ENCODE results near the gene SCP2D1. TPM values are rescaled to one million over a fixed set of nuclear protein-coding genes. Genes with fewer than 3 reads are reported as not detected.

Gene SCP2D1
- total RNA-seq, 1 donor from 2014 or later = not detected

- intact Hi-C loops (cut with micrococcal nuclease) = no loop called here
- H3K9me3 Mint-ChIP-seq = peaks cover 2% of the 10 kb centered on the region
- peaks cover 21% of the 10 kb centered on the region for H3K27me3 Mint-ChIP-seq
- no peak for ATAC-seq (ENCODE audit: low read depth)
- H3K27ac Mint-ChIP-seq = no peak overlapping the region
- H3K36me3 Mint-ChIP-seq (ENCODE audit: low read depth) = no peaks in the 10 kb centered on the region
- no peak for DNase-seq
- TF ChIP-seq, protein P1, sequence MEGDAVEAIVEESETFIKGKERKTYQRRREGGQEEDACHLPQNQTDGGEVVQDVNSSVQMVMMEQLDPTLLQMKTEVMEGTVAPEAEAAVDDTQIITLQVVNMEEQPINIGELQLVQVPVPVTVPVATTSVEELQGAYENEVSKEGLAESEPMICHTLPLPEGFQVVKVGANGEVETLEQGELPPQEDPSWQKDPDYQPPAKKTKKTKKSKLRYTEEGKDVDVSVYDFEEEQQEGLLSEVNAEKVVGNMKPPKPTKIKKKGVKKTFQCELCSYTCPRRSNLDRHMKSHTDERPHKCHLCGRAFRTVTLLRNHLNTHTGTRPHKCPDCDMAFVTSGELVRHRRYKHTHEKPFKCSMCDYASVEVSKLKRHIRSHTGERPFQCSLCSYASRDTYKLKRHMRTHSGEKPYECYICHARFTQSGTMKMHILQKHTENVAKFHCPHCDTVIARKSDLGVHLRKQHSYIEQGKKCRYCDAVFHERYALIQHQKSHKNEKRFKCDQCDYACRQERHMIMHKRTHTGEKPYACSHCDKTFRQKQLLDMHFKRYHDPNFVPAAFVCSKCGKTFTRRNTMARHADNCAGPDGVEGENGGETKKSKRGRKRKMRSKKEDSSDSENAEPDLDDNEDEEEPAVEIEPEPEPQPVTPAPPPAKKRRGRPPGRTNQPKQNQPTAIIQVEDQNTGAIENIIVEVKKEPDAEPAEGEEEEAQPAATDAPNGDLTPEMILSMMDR (IDR thresholded peaks at IDR 0.05) = no peak
- ChIA-PET CTCF (no interaction called here), POLR2A (no interaction called here)
- no peaks in the 10 kb centered on the region for H3K4me1 Mint-ChIP-seq
- H3K4me3 Mint-ChIP-seq = no peak overlapping the region
Measured at GRCh38 chr20:18788021-18788420, 25.6 kb upstream of the SCP2D1 start.

- ATAC-seq (ENCODE audit: low read depth) (no peak), DNase-seq (no peak)
- peaks cover 21% of the 10 kb centered on the region for H3K27me3 Mint-ChIP-seq
- H3K4me1 Mint-ChIP-seq = peaks cover 18% of the 10 kb centered on the region
- CTCF ChIA-PET = no interaction called here
- no peak overlapping the region for H3K4me3 Mint-ChIP-seq
- no peak overlapping the region for H3K27ac Mint-ChIP-seq
- POLR2A ChIA-PET = no interaction called here
- TF ChIP-seq, protein P1 (IDR thresholded peaks at IDR 0.05) = no peak
- intact Hi-C loops (cut with micrococcal nuclease) = loop anchor here (10.0 kb wide), 2 partner anchors 874 to 1224 kb away; partner anchors contain the start of gene NAA20
- H3K36me3 Mint-ChIP-seq (ENCODE audit: low read depth) = peaks cover 6% of the 10 kb centered on the region
- H3K9me3 Mint-ChIP-seq = peaks cover 2% of the 10 kb centered on the region
Measured at GRCh38 chr20:18790787-18791186, 22.8 kb upstream of the SCP2D1 start.

GRCh38 chr20:18793625-18794427, 19.8 kb upstream of the SCP2D1 start:
- peak; percentile 73 for DNase-seq
- peak overlapping the region; percentile 97 for H3K27ac Mint-ChIP-seq
- ChIA-PET POLR2A (interaction anchor here (0.6 to 1.3 kb wide), 9 partner anchors 8 to 1288 kb away, joined by 3 to 9 read pairs (median 4); partner anchors contain the start of genes SEC23B and ZNF133), CTCF (interaction anchor here (1.1 to 1.4 kb wide), 4 partner anchors 76 to 827 kb away, joined by 3 to 6 read pairs (median 4); no protein-coding TSS in a partner anchor)
- TF ChIP-seq, protein P1 (IDR thresholded peaks at IDR 0.05) = no peak
- H3K27me3 Mint-ChIP-seq = peaks cover 11% of the 10 kb centered on the region
- H3K36me3 Mint-ChIP-seq (ENCODE audit: low read depth) = peaks cover 6% of the 10 kb centered on the region
- H3K9me3 Mint-ChIP-seq = peaks cover 3% of the 10 kb centered on the region
- ATAC-seq (ENCODE audit: low read depth) = peak; percentile 92
- intact Hi-C loops (cut with micrococcal nuclease) = loop anchor here (1.0 to 10.0 kb wide), 10 partner anchors 65 to 1221 kb away; partner anchors contain the start of genes DZANK1, KAT14, NAA20 and PET117
- peaks cover 18% of the 10 kb centered on the region for H3K4me1 Mint-ChIP-seq
- peak overlapping the region; percentile 93 for H3K4me3 Mint-ChIP-seq

DNA sequence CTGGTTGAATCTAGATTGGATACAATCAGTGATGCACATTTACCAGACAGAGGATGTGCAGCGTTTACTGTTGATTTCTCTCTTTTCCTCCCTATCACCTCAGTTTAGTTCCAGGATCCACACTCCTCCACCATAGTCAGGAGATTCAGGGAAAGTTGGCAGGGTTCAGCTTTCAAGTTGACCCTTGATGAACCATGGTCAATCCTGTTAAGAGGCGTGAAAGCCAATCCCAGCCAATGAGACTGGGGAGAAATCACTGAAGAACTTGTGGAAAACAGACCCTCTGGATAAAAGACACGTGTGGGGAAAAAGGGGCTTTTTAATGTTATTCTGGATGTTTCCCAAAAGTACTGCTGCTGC, 19.2 kb upstream of the SCP2D1 start:
- CTCF ChIA-PET = interaction anchor here (1.1 to 1.4 kb wide), 4 partner anchors 77 to 827 kb away, joined by 3 to 6 read pairs (median 4); no protein-coding TSS in a partner anchor
- peak overlapping the region; percentile 93 for H3K4me3 Mint-ChIP-seq
- H3K27ac Mint-ChIP-seq = peak overlapping the region; percentile 97
- H3K27me3 Mint-ChIP-seq = peaks cover 11% of the 10 kb centered on the region
- no peak for ATAC-seq (ENCODE audit: low read depth)
- intact Hi-C loops (cut with micrococcal nuclease) = loop anchor here (1.0 to 10.0 kb wide), 10 partner anchors 66 to 1220 kb away; partner anchors contain the start of genes DZANK1, KAT14, NAA20 and PET117
- POLR2A ChIA-PET = interaction anchor here (0.7 to 1.3 kb wide), 5 partner anchors 65 to 506 kb away, joined by 3 to 9 read pairs (median 5); partner anchors contain the start of genes SEC23B and ZNF133
- H3K9me3 Mint-ChIP-seq = peaks cover 3% of the 10 kb centered on the region
- TF ChIP-seq, protein P1 (IDR thresholded peaks at IDR 0.05) = no peak
- H3K4me1 Mint-ChIP-seq = peaks cover 18% of the 10 kb centered on the region
- DNase-seq = no peak
- peaks cover 6% of the 10 kb centered on the region for H3K36me3 Mint-ChIP-seq (ENCODE audit: low read depth)

GRCh38 chr20:18795366-18795765, 18.2 kb upstream of the SCP2D1 start:
- Mint-ChIP-seq H3K27ac (no peak overlapping the region), H3K9me3 (peaks cover 3% of the 10 kb centered on the region), H3K4me3 (peak overlapping the region; percentile 93), H3K36me3 (ENCODE audit: low read depth) (peaks cover 6% of the 10 kb centered on the region), H3K4me1 (peaks cover 18% of the 10 kb centered on the region), H3K27me3 (peaks cover 10% of the 10 kb centered on the region)
- POLR2A ChIA-PET = no interaction called here
- CTCF ChIA-PET = no interaction called here
- DNase-seq (no peak), ATAC-seq (ENCODE audit: low read depth) (no peak)
- TF ChIP-seq, protein P1 (IDR thresholded peaks at IDR 0.05) = no peak
- intact Hi-C loops (cut with micrococcal nuclease) = loop anchor here (2.0 to 10.0 kb wide), 3 partner anchors 67 to 1219 kb away; partner anchors contain the start of gene NAA20
